ENCODE results near the gene C1orf53.

Gene C1orf53

DNA sequence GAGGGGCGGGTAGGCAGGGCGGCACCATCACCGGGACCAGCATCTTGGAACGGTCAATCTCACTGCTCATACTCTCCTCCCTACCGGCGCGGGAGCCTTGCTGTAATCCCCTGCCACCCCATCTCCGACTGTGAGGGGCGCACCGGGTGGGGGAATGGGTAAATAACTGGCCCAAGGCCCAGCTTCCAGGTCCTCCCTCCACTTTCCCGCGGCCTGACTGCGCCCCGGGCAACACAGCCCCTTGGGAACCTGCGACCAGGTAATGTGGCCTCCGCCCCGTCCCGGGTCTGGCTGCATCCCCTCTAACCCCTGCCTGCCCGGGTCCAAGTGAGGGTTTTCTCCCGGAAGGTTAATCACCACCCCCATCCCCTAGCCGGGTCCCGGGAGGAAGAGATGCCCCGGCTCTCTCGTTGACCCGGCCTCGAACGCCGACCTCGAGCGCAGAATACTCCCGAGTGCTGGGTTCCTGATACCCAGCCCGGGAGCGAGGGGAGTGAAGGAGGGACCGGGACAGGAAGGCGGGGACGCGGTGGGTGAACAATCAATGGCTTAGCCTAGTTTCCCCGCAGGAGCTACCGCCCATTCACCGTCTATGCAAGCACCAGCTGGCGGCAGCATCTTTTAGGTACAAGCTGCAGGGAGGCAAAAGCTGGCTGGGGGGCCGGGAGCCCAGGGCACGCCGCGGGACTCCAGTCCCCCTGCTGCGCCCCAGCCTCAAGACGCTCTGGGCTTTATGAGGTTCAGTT, 8.9 kb downstream of the C1orf53 start:
- no peaks in the 10 kb centered on the region for H3K36me3 ChIP-seq (ENCODE audit: insufficient read depth, low read length)
- peaks cover 3% of the 10 kb centered on the region for H3K9me3 ChIP-seq (ENCODE audit: low read length)
- H2AFZ ChIP-seq (ENCODE audit: low read depth, low read length): no peak overlapping the region
- H3K4me1 ChIP-seq (ENCODE audit: insufficient read depth, low read length): peaks cover 14% of the 10 kb centered on the region
- H3K27me3 ChIP-seq (ENCODE audit: insufficient read depth, low read length): peaks cover 99% of the 10 kb centered on the region
- no peak overlapping the region for H3K4me3 ChIP-seq (ENCODE audit: low read length)

DNA sequence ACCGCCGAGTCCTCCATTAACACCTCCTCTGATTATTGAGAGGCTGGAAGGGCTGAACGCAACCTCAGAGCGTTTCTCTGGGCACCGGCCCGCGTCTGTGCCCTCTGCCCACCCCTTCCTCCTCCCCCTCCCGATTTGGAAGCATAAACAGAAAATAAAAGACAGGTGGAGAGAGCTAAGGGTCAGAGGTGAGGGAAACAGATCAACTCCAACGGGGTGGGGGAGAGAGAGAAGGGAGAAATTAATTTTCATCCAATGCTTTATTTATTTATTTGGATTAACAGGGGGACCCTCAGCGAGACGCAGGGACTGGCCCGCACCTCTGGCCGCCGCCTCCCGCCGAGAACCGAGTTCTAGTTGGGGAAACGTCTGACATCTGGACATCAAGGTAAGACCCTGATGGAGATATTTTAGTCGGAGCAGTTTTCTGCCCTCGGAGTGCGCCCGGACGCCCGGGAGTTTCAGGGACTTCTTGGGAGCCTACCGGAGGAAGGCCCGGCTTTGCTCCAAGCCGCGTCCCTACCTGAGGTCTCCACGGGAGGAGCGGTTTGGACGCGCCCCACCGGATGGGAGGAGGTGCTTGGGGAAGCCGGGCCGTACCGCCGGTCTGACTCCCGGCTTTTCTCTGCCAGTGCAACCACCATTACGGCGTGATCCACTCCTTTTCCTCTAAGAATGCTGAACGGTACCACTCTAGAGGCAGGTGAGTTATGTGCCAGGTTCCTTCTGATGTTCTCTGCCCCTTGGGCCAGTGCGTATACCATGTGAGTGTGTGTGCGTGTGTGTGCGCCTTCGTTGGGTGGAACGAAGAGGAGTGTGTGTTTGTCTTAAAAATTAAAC, 9.6 kb downstream of the C1orf53 start:
- Histone ChIP-seq H3K36me3 (ENCODE audit: insufficient read depth, low read length) (no peaks in the 10 kb centered on the region), H3K4me3 (ENCODE audit: low read length) (no peak overlapping the region), H3K9me3 (ENCODE audit: low read length) (peaks cover 3% of the 10 kb centered on the region), H2AFZ (ENCODE audit: low read depth, low read length) (no peak overlapping the region), H3K27me3 (ENCODE audit: insufficient read depth, low read length) (peaks cover 100% of the 10 kb centered on the region), H3K4me1 (ENCODE audit: insufficient read depth, low read length) (peaks cover 21% of the 10 kb centered on the region)

DNA sequence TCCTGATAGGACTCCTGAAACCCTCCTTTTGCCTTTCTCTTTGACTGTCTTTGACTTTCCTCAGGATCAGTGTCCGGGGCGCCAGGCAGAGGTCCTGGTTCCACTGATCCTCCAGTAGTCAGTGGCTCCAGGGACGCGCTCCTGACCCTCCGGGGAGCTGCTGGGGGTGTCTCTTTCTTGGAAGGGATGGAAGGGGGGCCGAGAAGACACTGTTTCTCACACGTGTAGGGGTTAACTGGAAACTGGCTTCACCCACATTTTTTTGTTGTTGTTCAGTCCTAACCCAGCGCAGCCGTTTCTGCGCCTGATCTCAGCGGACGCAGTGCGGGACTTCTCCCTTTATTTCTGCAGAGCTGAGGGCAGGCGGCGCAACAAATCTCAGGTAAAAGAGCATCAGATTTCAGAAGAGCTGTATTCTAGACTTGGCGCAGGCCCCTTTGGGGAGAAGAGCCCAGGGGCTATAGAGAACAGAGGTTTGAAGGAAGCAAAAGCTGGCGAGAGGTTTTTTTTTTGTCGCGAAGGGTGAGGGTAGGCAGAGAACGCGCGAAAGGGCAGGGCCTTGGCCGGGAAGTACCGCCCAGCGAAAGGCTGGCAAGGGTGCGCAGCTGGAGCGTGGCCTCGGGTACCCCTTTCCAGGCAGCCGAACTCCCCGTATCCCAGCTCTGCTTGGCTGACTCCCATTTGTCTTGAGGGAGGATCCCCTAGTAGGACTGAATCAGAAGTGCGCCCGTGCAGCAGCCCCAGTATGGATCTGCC, 10.5 kb downstream of the C1orf53 start:
- H3K4me1 ChIP-seq (ENCODE audit: insufficient read depth, low read length): peaks cover 30% of the 10 kb centered on the region
- H2AFZ ChIP-seq (ENCODE audit: low read depth, low read length): peak overlapping the region; percentile 21
- no peak overlapping the region for H3K4me3 ChIP-seq (ENCODE audit: low read length)
- H3K27me3 ChIP-seq (ENCODE audit: insufficient read depth, low read length): peaks cover 100% of the 10 kb centered on the region
- peaks cover 3% of the 10 kb centered on the region for H3K9me3 ChIP-seq (ENCODE audit: low read length)
- no peaks in the 10 kb centered on the region for H3K36me3 ChIP-seq (ENCODE audit: insufficient read depth, low read length)

DNA sequence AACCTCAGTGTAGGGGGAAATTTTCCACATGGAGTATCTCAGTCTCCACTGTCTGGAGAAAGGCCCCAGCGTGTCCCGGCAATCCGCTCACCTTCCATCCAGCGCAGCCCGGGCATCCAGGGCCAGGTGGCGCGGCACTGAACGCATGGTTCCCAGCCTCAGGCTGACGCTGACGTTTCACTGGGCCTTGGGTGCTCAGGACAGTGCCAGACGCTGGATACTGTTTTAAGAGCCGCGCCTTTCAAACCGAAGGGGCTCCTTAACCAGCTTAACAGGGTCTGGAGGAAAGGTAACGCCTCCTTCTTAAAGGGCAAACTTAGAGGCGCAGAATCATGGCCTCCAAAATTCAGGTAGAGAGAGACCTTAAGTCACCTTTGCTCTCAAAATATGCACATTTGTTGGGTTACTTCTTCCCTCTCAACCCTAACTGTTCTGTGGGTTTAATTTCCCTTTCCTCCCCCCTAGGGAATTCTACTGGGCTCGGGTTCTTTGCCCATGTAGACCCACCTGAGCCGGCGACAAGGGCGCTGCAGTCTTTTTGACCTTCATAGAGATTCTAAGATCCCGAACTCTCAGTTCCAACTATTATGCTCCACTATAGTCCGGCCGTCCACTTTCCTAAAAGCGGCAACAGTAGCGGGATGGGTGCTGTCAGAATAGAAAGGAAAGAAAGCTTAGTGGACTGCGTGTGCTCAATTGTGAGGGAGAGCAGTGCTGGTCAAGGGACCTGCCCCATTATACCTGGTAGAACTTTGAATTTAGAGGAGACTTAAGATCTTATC, 11.3 kb downstream of the C1orf53 start:
- H3K9me3 ChIP-seq (ENCODE audit: low read length): peaks cover 3% of the 10 kb centered on the region
- H3K36me3 ChIP-seq (ENCODE audit: insufficient read depth, low read length): no peaks in the 10 kb centered on the region
- H2AFZ ChIP-seq (ENCODE audit: low read depth, low read length): peak overlapping the region; percentile 21
- H3K4me3 ChIP-seq (ENCODE audit: low read length): no peak overlapping the region
- peaks cover 33% of the 10 kb centered on the region for H3K4me1 ChIP-seq (ENCODE audit: insufficient read depth, low read length)
- H3K27me3 ChIP-seq (ENCODE audit: insufficient read depth, low read length): peaks cover 99% of the 10 kb centered on the region

DNA sequence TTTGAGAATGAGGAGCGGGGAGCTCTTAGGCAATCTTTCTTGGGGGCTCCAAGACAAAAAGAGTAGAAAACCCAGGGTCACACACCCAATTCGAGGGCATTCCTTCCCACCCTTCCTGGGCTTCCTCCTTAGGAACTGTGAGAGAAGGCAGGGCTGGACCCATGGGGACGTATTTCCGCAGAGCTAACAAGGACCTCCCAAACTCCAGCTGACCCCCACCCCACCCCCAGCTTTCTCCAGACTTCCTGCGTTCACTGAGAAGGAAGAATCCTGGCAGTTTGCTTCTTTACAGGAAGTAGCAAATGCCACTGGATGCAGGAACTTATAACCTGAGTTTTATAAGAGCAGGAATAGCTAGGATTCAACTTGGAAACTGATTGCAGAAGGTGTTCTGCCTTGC, 12.1 kb downstream of the C1orf53 start:
- H3K4me3 ChIP-seq (ENCODE audit: low read length): no peak overlapping the region
- H3K36me3 ChIP-seq (ENCODE audit: insufficient read depth, low read length): no peaks in the 10 kb centered on the region
- H3K27me3 ChIP-seq (ENCODE audit: insufficient read depth, low read length): peaks cover 99% of the 10 kb centered on the region
- H3K4me1 ChIP-seq (ENCODE audit: insufficient read depth, low read length): peaks cover 33% of the 10 kb centered on the region
- H3K9me3 ChIP-seq (ENCODE audit: low read length): peaks cover 2% of the 10 kb centered on the region
- no peak overlapping the region for H2AFZ ChIP-seq (ENCODE audit: low read depth, low read length)

DNA sequence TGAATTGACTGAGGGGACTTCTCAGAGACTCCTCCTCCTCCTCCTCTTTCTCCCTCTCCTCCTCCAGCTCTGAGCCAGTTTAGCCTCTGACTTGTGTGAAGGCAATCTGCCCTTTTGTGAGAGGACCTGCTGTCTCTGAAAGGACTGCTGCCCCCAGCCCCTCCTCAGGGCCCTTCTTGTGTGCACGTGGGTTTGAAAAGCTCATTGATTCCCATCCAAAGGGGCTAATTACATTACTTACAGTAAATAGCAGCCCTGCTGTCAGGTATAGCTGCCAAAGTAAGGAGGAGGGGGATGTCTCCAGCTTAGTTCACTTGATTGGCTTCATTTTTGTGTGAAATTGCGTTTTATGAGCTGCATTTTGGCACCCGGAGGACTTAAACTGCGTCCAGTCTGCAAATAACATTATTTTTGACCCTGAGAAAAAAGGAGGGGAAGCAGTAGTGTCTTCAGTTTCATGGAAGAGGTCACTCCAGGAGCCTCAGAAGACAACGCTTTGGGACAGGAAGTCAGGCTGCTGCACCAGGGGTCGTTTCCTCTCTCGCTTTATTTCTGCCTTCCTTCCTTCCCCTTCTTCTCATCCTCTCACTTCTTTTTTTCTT, 12.9 kb downstream of the C1orf53 start:
- Histone ChIP-seq H3K9me3 (ENCODE audit: low read length) (no peaks in the 10 kb centered on the region), H3K27me3 (ENCODE audit: insufficient read depth, low read length) (peaks cover 99% of the 10 kb centered on the region), H2AFZ (ENCODE audit: low read depth, low read length) (no peak overlapping the region), H3K4me3 (ENCODE audit: low read length) (peak overlapping the region; percentile 30), H3K4me1 (ENCODE audit: insufficient read depth, low read length) (peaks cover 33% of the 10 kb centered on the region), H3K36me3 (ENCODE audit: insufficient read depth, low read length) (no peaks in the 10 kb centered on the region)

DNA sequence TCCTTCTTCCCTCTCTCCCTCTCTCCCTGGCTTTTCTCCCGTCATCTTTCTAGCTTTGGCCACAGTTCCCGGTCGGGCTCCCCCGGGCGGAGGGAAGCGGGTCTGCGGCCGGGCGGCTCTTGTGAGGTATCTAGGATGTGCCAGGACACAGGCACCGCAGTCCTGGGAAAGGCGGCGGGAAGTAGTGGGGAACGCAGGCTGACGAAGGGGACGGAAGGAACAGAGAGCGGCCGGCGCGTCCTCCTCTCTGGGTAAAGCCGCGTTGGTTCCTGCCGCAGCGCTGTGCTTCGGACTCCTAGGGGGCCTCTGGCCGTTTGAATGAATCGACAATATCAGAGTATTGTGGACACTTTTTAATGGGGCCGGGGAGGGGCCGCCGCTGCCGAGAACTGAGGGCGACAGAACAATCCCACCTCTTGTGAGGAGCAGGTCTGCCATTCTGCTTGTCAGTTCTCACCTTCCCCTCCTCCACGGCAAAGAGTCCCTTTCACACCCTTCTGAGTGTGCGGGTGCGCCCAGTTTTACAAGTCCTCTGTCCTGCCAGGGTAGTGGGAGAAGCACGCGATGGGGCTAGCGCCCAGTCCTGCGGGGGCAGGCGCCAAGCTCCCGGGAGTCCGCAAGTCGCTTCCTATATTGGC, 13.6 kb downstream of the C1orf53 start:
- H2AFZ ChIP-seq (ENCODE audit: low read depth, low read length): no peak overlapping the region
- peak overlapping the region; percentile 30 for H3K4me3 ChIP-seq (ENCODE audit: low read length)
- H3K27me3 ChIP-seq (ENCODE audit: insufficient read depth, low read length): peaks cover 99% of the 10 kb centered on the region
- no peaks in the 10 kb centered on the region for H3K9me3 ChIP-seq (ENCODE audit: low read length)
- H3K36me3 ChIP-seq (ENCODE audit: insufficient read depth, low read length): no peaks in the 10 kb centered on the region
- peaks cover 32% of the 10 kb centered on the region for H3K4me1 ChIP-seq (ENCODE audit: insufficient read depth, low read length)

DNA sequence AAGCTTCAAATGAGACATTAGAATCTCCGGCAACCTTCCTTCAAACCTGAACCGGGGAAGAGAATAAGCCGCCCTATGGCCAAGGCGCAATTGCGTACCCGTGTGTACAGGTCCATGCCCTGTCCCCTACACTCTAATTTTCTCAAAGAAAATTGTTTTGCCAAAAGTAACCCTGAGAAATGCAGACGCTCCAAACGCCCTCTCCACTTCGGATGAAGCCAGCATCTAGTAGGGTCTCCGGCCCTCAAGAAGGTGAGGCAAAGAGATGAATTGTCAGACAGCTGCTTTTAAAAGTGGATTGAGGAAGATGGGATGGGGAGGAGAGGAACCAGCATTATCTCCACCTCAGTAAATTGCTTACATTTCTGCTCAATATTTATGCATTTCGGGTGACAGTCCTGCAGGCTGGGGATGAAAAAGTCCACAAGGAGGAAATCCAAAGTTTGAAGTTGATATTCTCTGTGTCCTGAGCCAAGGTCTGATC, 14.1 kb downstream of the C1orf53 start:
- Histone ChIP-seq H2AFZ (ENCODE audit: low read depth, low read length) (no peak overlapping the region), H3K4me3 (ENCODE audit: low read length) (peak overlapping the region; percentile 30), H3K9me3 (ENCODE audit: low read length) (no peaks in the 10 kb centered on the region), H3K27me3 (ENCODE audit: insufficient read depth, low read length) (peaks cover 99% of the 10 kb centered on the region), H3K36me3 (ENCODE audit: insufficient read depth, low read length) (no peaks in the 10 kb centered on the region), H3K4me1 (ENCODE audit: insufficient read depth, low read length) (peaks cover 28% of the 10 kb centered on the region)

DNA sequence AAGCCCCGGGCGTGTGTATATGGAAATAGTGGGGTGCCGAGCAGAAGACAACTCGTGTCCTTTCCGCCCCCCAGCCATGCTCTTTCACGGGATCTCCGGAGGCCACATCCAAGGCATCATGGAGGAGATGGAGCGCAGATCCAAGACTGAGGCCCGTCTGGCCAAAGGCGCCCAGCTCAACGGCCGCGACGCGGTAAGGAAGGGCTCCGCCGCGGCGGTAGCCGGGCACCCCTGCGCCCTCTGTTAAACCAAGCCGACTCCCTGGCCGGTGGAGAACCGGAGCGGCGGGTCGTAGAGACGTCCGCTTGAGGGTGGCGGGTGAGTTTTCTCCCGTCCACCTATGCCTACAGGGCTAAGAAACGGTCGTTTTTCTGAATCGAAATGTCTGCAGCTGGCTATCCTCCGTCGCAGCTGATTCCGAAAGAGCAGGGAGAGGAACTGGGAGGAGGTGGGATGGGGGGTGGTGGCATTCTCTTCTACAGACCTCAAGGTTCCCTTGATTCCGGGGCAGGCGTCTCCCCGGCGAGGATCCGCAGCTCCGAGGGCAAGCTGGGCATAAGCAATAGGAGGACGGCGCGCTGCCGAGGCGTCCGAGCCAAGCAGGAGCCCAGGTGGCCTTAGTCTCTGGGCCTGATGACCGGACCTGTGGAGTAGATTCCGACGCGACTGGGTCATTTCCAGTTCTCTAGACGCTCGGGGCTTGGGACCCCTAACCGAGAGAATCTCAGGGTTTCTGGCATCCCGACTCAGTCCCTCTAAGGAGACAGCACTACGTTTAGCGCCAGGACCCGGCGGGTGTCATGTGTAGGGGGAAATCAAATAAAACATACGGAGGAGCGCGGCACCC, 15.6 kb downstream of the C1orf53 start:
- peaks cover 28% of the 10 kb centered on the region for H3K4me1 ChIP-seq (ENCODE audit: insufficient read depth, low read length)
- no peak overlapping the region for H3K4me3 ChIP-seq (ENCODE audit: low read length)
- H3K36me3 ChIP-seq (ENCODE audit: insufficient read depth, low read length): no peaks in the 10 kb centered on the region
- no peaks in the 10 kb centered on the region for H3K9me3 ChIP-seq (ENCODE audit: low read length)
- H2AFZ ChIP-seq (ENCODE audit: low read depth, low read length): peak overlapping the region; percentile 5
- peaks cover 99% of the 10 kb centered on the region for H3K27me3 ChIP-seq (ENCODE audit: insufficient read depth, low read length)

DNA sequence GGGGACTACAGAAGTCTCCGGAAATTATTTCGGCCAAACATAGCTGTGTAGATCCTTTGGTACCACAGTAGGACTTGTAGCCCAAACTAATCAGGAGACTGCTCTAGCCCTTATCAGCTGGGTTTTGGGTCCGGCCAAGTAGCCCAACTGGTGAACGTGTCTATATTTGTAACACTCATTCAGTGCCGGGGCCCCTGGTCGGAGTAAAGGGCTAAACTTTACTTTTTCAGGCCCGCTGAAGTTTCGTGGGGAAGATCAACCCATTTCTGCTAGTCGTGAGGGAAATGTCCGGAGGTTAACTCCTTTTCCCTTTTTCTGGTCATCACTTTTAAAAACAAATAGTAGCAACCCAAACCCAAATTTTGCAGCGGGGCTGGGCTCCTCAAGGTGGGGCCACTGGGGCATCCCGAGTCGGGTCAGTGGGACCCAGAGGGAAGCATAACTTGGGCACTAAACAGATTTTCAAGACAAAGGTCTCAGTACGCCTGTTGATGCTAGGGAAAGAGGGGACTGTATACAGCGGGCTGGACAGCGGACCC, 16.4 kb downstream of the C1orf53 start:
- Histone ChIP-seq H3K36me3 (ENCODE audit: insufficient read depth, low read length) (no peaks in the 10 kb centered on the region), H3K27me3 (ENCODE audit: insufficient read depth, low read length) (peaks cover 93% of the 10 kb centered on the region), H2AFZ (ENCODE audit: low read depth, low read length) (no peak overlapping the region), H3K4me1 (ENCODE audit: insufficient read depth, low read length) (peaks cover 26% of the 10 kb centered on the region), H3K4me3 (ENCODE audit: low read length) (no peak overlapping the region), H3K9me3 (ENCODE audit: low read length) (no peaks in the 10 kb centered on the region)

Data from neuron (in vitro differentiated cells).